ENCODE measurements around the gene TMEM108.

The TMEM108 gene

GRCh38 chr3:133429063-133429462 lies 390.9 kb downstream of the TMEM108 start:
- TF ChIP-seq ZNF610 (tag by site-specific recombination; IDR thresholded peaks at IDR 0.05; ENCODE audit: borderline replicate concordance) (no peak), OSR2 (tag by site-specific recombination; IDR thresholded peaks at IDR 0.05) (no peak), ZNF645 (tag by site-specific recombination; IDR thresholded peaks at IDR 0.05) (no peak), ZNF843 (tag by site-specific recombination; IDR thresholded peaks at IDR 0.05) (no peak), ZNF26 (tag by site-specific recombination; IDR thresholded peaks at IDR 0.05) (no peak), ZXDB (tag by site-specific recombination; IDR thresholded peaks at IDR 0.05) (no peak), ZNF707 (tag by site-specific recombination; IDR thresholded peaks at IDR 0.05) (no peak), SP7 (tag by site-specific recombination; IDR thresholded peaks at IDR 0.05) (no peak), ZNF140 (tag by site-specific recombination; IDR thresholded peaks at IDR 0.05) (no peak), CTCF (tag by site-specific recombination; IDR thresholded peaks at IDR 0.05) (no peak), ZSCAN23 (tag by site-specific recombination; IDR thresholded peaks at IDR 0.05) (no peak), ZBTB44 (tag by site-specific recombination; IDR thresholded peaks at IDR 0.05) (no peak), OVOL3 (tag by site-specific recombination; IDR thresholded peaks at IDR 0.05) (no peak), PRDM1 (tag by site-specific recombination; IDR thresholded peaks at IDR 0.05) (no peak), ZSCAN4 (tag by site-specific recombination; IDR thresholded peaks at IDR 0.05) (no peak), YY2 (tag by site-specific recombination; IDR thresholded peaks at IDR 0.05) (no peak), INSM2 (tag by site-specific recombination; IDR thresholded peaks at IDR 0.05) (no peak), ZBTB6 (tag by site-specific recombination; IDR thresholded peaks at IDR 0.05) (no peak), ZBTB49 (tag by site-specific recombination; IDR thresholded peaks at IDR 0.05; ENCODE audit: low read depth) (no peak), ZNF16 (tag by site-specific recombination; IDR thresholded peaks at IDR 0.05; ENCODE audit: low read depth) (no peak)
- ChIA-PET POLR2A (no interaction called here), CTCF (no interaction called here)
- no peak overlapping the region for H3K4me3 ChIP-seq (ENCODE audit: low read depth, low read length)
- H3K4me1 ChIP-seq (ENCODE audit: control insufficient read depth, insufficient read depth, low read length) = no peaks in the 10 kb centered on the region
- no peaks in the 10 kb centered on the region for H3K36me3 ChIP-seq (ENCODE audit: control insufficient read depth in 2 of 2, insufficient read depth in 1 of 2, low read length in 2 of 2)
- no peaks in the 10 kb centered on the region for H3K9me3 ChIP-seq (ENCODE audit: control insufficient read depth, insufficient read depth, low read depth, low read length)
- no peak overlapping the region for H3K27ac ChIP-seq (ENCODE audit: extremely low read depth, low read depth, low read length)

Measured in HEK293 (cell line).